Naive B cell (primary cell): Measurements from ENCODE around the gene MAN1A1. TPM values are rescaled to one million over a fixed set of nuclear protein-coding genes. Genes with fewer than 3 reads are reported as not detected.

Source experiments
- ATAC-seq, 2 donors: fragments of 150-1000 bp; cut with Tn5 transposase; 2 replicates each; pipeline ENCODE4 v1.10.0; 2021; ENCODE audit warnings: low read depth in 2 of 2, mild to moderate bottlenecking in 2 of 2, moderate library complexity in 2 of 2
- DNase-seq: peaks from one replicate; pipeline ENCODE4 v3.0.0; 2022
- H3K27ac Mint-ChIP-seq, 6 donors: one replicate each; pipeline ENCODE4 v1.8.0; 2020 to 2022; ENCODE audit warnings: mild to moderate bottlenecking in 6 of 6, mixed read lengths in 6 of 6, moderate library complexity in 5 of 6, inconsistent platforms in 2 of 6
- H3K27me3 Mint-ChIP-seq, 3 donors: one replicate each; pipeline ENCODE4 v1.8.0; 2021 to 2022; ENCODE audit warnings: mixed read lengths in 3 of 3, mild to moderate bottlenecking in 1 of 3
- H3K36me3 Mint-ChIP-seq, 2 donors: one replicate each; pipeline ENCODE4 v1.8.0; 2020 to 2022; ENCODE audit warnings: mixed read lengths in 2 of 2, inconsistent platforms in 1 of 2, mild to moderate bottlenecking in 1 of 2
- H3K4me1 Mint-ChIP-seq, 3 donors: one replicate each; pipeline ENCODE4 v1.8.0; 2020 to 2022; ENCODE audit warnings: mixed read lengths in 3 of 3, inconsistent platforms in 1 of 3, mild to moderate bottlenecking in 1 of 3, moderate library complexity in 1 of 3
- H3K4me3 Mint-ChIP-seq, 8 donors: one replicate each; pipeline ENCODE4 v1.8.0; 2020 to 2022; ENCODE audit warnings: mild to moderate bottlenecking in 8 of 8, mixed read lengths in 8 of 8, moderate library complexity in 8 of 8, inconsistent platforms in 2 of 8
- H3K9me3 Mint-ChIP-seq, 7 donors: one replicate each; pipeline ENCODE4 v1.8.0; 2020 to 2022; ENCODE audit warnings: mixed read lengths in 7 of 7, mild to moderate bottlenecking in 5 of 7, inconsistent platforms in 2 of 7, moderate library complexity in 1 of 7
- polyA plus RNA-seq, 6 donors: library from polyadenylated mRNA; unstranded; fragments of 300-500 nt; fragmentation: Illumina TruSeq; gene quantifications; one replicate each; pipeline ENCODE4 v1.2.3, GENCODE V29; 2021; ENCODE audit warnings: low read depth in 6 of 6

The MAN1A1 gene
- polyA plus RNA-seq, 6 donors from 2014 or later = 14.2 to 23.1 (median 19.0) TPM

GRCh38 chr6:119280668-119281067 is 68.9 kb downstream of the MAN1A1 start:
- no peak for ATAC-seq
- Mint-ChIP-seq H3K4me3 (no peak overlapping the region), H3K27ac (peak overlapping the region in 2 of 6 donors; percentile 45 to 58), H3K27me3 (no peaks in the 10 kb centered on the region), H3K9me3 (peaks cover 0 to 3% (median 0%) of the 10 kb centered on the region in 7 donors), H3K36me3 (peaks cover 0 to 13% of the 10 kb centered on the region in 2 donors), H3K4me1 (peaks cover 6 to 9% (median 8%) of the 10 kb centered on the region in 3 donors)
- DNase-seq = no peak

GRCh38 chr6:119280080-119280479 is 69.5 kb downstream of the MAN1A1 start:
- Mint-ChIP-seq H3K9me3 (peaks cover 0 to 3% (median 0%) of the 10 kb centered on the region in 7 donors), H3K4me1 (peaks cover 6 to 9% (median 8%) of the 10 kb centered on the region in 3 donors), H3K4me3 (no peak overlapping the region), H3K27me3 (no peaks in the 10 kb centered on the region), H3K27ac (no peak overlapping the region), H3K36me3 (peaks cover 0 to 15% of the 10 kb centered on the region in 2 donors)
- DNase-seq = no peak
- ATAC-seq = no peak

GRCh38 chr6:119278625-119279024 is 70.9 kb downstream of the MAN1A1 start:
- H3K27me3 Mint-ChIP-seq = no peaks in the 10 kb centered on the region
- ATAC-seq = no peak
- peaks cover 0 to 23% of the 10 kb centered on the region in 2 donors for H3K36me3 Mint-ChIP-seq
- DNase-seq = no peak
- no peak overlapping the region for H3K4me3 Mint-ChIP-seq
- no peak overlapping the region for H3K27ac Mint-ChIP-seq
- H3K4me1 Mint-ChIP-seq = peaks cover 4 to 7% (median 5%) of the 10 kb centered on the region in 3 donors
- H3K9me3 Mint-ChIP-seq = no peaks in the 10 kb centered on the region

GRCh38 chr6:119277052-119277451 is 72.5 kb downstream of the MAN1A1 start:
- Mint-ChIP-seq H3K9me3 (peaks cover 0 to 4% (median 3%) of the 10 kb centered on the region in 7 donors), H3K27me3 (no peaks in the 10 kb centered on the region), H3K4me3 (no peak overlapping the region), H3K27ac (no peak overlapping the region), H3K4me1 (no peaks in the 10 kb centered on the region), H3K36me3 (peaks cover 5 to 25% of the 10 kb centered on the region in 2 donors)
- no peak for ATAC-seq
- DNase-seq = no peak

- no peak for DNase-seq
- Mint-ChIP-seq H3K27ac (peak overlapping the region in 2 of 6 donors; percentile 6 to 40), H3K4me1 (no peaks in the 10 kb centered on the region), H3K9me3 (peaks cover 0 to 10% (median 8%) of the 10 kb centered on the region in 7 donors), H3K27me3 (no peaks in the 10 kb centered on the region), H3K36me3 (peaks cover 12 to 26% of the 10 kb centered on the region in 2 donors), H3K4me3 (no peak overlapping the region)
- no peak for ATAC-seq
Measured at GRCh38 chr6:119276211-119276610, 73.3 kb downstream of the MAN1A1 start.

- H3K27me3 Mint-ChIP-seq = no peaks in the 10 kb centered on the region
- no peaks in the 10 kb centered on the region for H3K4me1 Mint-ChIP-seq
- peaks cover 5 to 19% (median 17%) of the 10 kb centered on the region in 7 donors for H3K9me3 Mint-ChIP-seq
- H3K27ac Mint-ChIP-seq = no peak overlapping the region
- ATAC-seq (no peak), DNase-seq (no peak)
- no peak overlapping the region for H3K4me3 Mint-ChIP-seq
- H3K36me3 Mint-ChIP-seq = peaks cover 27 to 33% of the 10 kb centered on the region in 2 donors
Measured at GRCh38 chr6:119274197-119274595, 75.4 kb downstream of the MAN1A1 start.

GRCh38 chr6:119273272-119274196 is 76.0 kb downstream of the MAN1A1 start:
- DNase-seq = no peak
- H3K36me3 Mint-ChIP-seq = peaks cover 27 to 33% of the 10 kb centered on the region in 2 donors
- peaks cover 0 to 2% (median 0%) of the 10 kb centered on the region in 3 donors for H3K4me1 Mint-ChIP-seq
- H3K27me3 Mint-ChIP-seq = no peaks in the 10 kb centered on the region
- H3K9me3 Mint-ChIP-seq = peaks cover 5 to 19% (median 17%) of the 10 kb centered on the region in 7 donors
- H3K27ac Mint-ChIP-seq = no peak overlapping the region
- ATAC-seq = no peak
- H3K4me3 Mint-ChIP-seq = no peak overlapping the region

GRCh38 chr6:119270545-119270944 is 79.0 kb downstream of the MAN1A1 start:
- H3K9me3 Mint-ChIP-seq = peaks cover 5 to 19% (median 17%) of the 10 kb centered on the region in 7 donors
- H3K27ac Mint-ChIP-seq = no peak overlapping the region
- H3K27me3 Mint-ChIP-seq = no peaks in the 10 kb centered on the region
- H3K4me3 Mint-ChIP-seq = no peak overlapping the region
- ATAC-seq = no peak
- DNase-seq = no peak
- H3K4me1 Mint-ChIP-seq = peaks cover 0 to 14% (median 8%) of the 10 kb centered on the region in 3 donors
- peaks cover 27 to 30% of the 10 kb centered on the region in 2 donors for H3K36me3 Mint-ChIP-seq

- Mint-ChIP-seq H3K27ac (peak overlapping the region in 1 of 6 donors; percentile 65), H3K9me3 (peaks cover 5 to 19% (median 17%) of the 10 kb centered on the region in 7 donors), H3K36me3 (peaks cover 26 to 27% of the 10 kb centered on the region in 2 donors), H3K27me3 (no peaks in the 10 kb centered on the region), H3K4me3 (peak overlapping the region in 1 of 8 donors; percentile 6), H3K4me1 (peaks cover 0 to 14% (median 8%) of the 10 kb centered on the region in 3 donors)
- DNase-seq (no peak), ATAC-seq (no peak)
Measured at GRCh38 chr6:119269266-119270103, 80.1 kb downstream of the MAN1A1 start.

GRCh38 chr6:119267126-119267905 is 82.2 kb downstream of the MAN1A1 start:
- no peak for ATAC-seq
- no peak overlapping the region for H3K4me3 Mint-ChIP-seq
- H3K27me3 Mint-ChIP-seq = no peaks in the 10 kb centered on the region
- no peak for DNase-seq
- H3K36me3 Mint-ChIP-seq = peaks cover 30 to 37% of the 10 kb centered on the region in 2 donors
- no peak overlapping the region for H3K27ac Mint-ChIP-seq
- peaks cover 0 to 14% (median 8%) of the 10 kb centered on the region in 3 donors for H3K4me1 Mint-ChIP-seq
- peaks cover 5 to 24% (median 21%) of the 10 kb centered on the region in 7 donors for H3K9me3 Mint-ChIP-seq

- Mint-ChIP-seq H3K27ac (no peak overlapping the region), H3K27me3 (no peaks in the 10 kb centered on the region), H3K36me3 (peaks cover 22 to 25% of the 10 kb centered on the region in 2 donors), H3K9me3 (peaks cover 0 to 7% (median 4%) of the 10 kb centered on the region in 7 donors), H3K4me3 (no peak overlapping the region), H3K4me1 (peaks cover 0 to 14% (median 8%) of the 10 kb centered on the region in 3 donors)
- DNase-seq = no peak
- no peak for ATAC-seq
Measured at GRCh38 chr6:119264854-119265397, 84.6 kb downstream of the MAN1A1 start.

GRCh38 chr6:119262612-119263011 is 86.9 kb downstream of the MAN1A1 start:
- Mint-ChIP-seq H3K9me3 (peaks cover 0 to 7% (median 4%) of the 10 kb centered on the region in 7 donors), H3K36me3 (peaks cover 18 to 20% of the 10 kb centered on the region in 2 donors), H3K4me3 (no peak overlapping the region), H3K4me1 (peaks cover 0 to 9% (median 2%) of the 10 kb centered on the region in 3 donors), H3K27ac (no peak overlapping the region), H3K27me3 (no peaks in the 10 kb centered on the region)
- DNase-seq (no peak), ATAC-seq (no peak)
